ENCODE data around the gene POT1. TPM values are rescaled to one million over a fixed set of nuclear protein-coding genes. Genes with fewer than 3 reads are reported as not detected.

Gene POT1
- total RNA-seq, 4 donors from 2014 or later, result 7.4 to 30.0 (median 16.2) TPM

GRCh38 chr7:124924906-124925305, 4.7 kb downstream of the POT1 start:
- peaks cover 7% of the 10 kb centered on the region for H3K4me1 ChIP-seq
- H3K27ac ChIP-seq, result no peak overlapping the region
- H3K4me3 ChIP-seq, result no peak overlapping the region
- no peaks in the 10 kb centered on the region for H3K36me3 ChIP-seq
- no peak for DNase-seq (ENCODE audit: low spot score in 2 of 2)
- TF ChIP-seq CTCF (IDR thresholded peaks at IDR 0.05) (no peak), POLR2A (IDR thresholded peaks at IDR 0.05) (no peak), EP300 (IDR thresholded peaks at IDR 0.05) (no peak), POLR2AphosphoS5 (IDR thresholded peaks at IDR 0.05) (no peak)
- no peaks in the 10 kb centered on the region for H3K27me3 ChIP-seq
- H3K9me3 ChIP-seq, result no peaks in the 10 kb centered on the region

- Histone ChIP-seq H3K36me3 (no peaks in the 10 kb centered on the region), H3K4me1 (no peaks in the 10 kb centered on the region), H3K27me3 (no peaks in the 10 kb centered on the region), H3K9me3 (no peaks in the 10 kb centered on the region), H3K4me3 (no peak overlapping the region), H3K27ac (no peak overlapping the region)
- DNase-seq (ENCODE audit: low spot score in 2 of 2), result no peak
- no peak for TF ChIP-seq EP300 (IDR thresholded peaks at IDR 0.05)
- TF ChIP-seq POLR2A (IDR thresholded peaks at IDR 0.05), result no peak
- TF ChIP-seq POLR2AphosphoS5 (IDR thresholded peaks at IDR 0.05), result no peak
- no peak for TF ChIP-seq CTCF (IDR thresholded peaks at IDR 0.05)
Observed at GRCh38 chr7:124922200-124922599, 7.4 kb downstream of the POT1 start.

- no peaks in the 10 kb centered on the region for H3K4me1 ChIP-seq
- TF ChIP-seq POLR2A (IDR thresholded peaks at IDR 0.05), result no peak
- TF ChIP-seq CTCF (IDR thresholded peaks at IDR 0.05), result no peak
- no peak for TF ChIP-seq POLR2AphosphoS5 (IDR thresholded peaks at IDR 0.05)
- TF ChIP-seq EP300 (IDR thresholded peaks at IDR 0.05), result no peak
- DNase-seq (ENCODE audit: low spot score in 2 of 2), result no peak
- no peak overlapping the region for H3K27ac ChIP-seq
- WGBS, result 100% methylated on average over 2 of the region's 2 CpGs
- no peaks in the 10 kb centered on the region for H3K9me3 ChIP-seq
- H3K27me3 ChIP-seq, result no peaks in the 10 kb centered on the region
- no peaks in the 10 kb centered on the region for H3K36me3 ChIP-seq
- H3K4me3 ChIP-seq, result no peak overlapping the region
Observed at GRCh38 chr7:124919841-124920240, 9.8 kb downstream of the POT1 start.

- Histone ChIP-seq H3K9me3 (no peaks in the 10 kb centered on the region), H3K27me3 (no peaks in the 10 kb centered on the region), H3K36me3 (peaks cover under 1% of the 10 kb centered on the region), H3K27ac (no peak overlapping the region), H3K4me1 (no peaks in the 10 kb centered on the region), H3K4me3 (no peak overlapping the region)
- WGBS, result 88% methylated on average over 3 of the region's 3 CpGs
- TF ChIP-seq EP300 (IDR thresholded peaks at IDR 0.05) (no peak), CTCF (IDR thresholded peaks at IDR 0.05) (no peak), POLR2A (IDR thresholded peaks at IDR 0.05) (no peak), POLR2AphosphoS5 (IDR thresholded peaks at IDR 0.05) (no peak)
- no peak for DNase-seq (ENCODE audit: low spot score in 2 of 2)
Observed at GRCh38 chr7:124918662-124919061, 11.0 kb downstream of the POT1 start.

GRCh38 chr7:124915242-124915641, 14.4 kb downstream of the POT1 start:
- TF ChIP-seq EP300 (IDR thresholded peaks at IDR 0.05) (no peak), CTCF (IDR thresholded peaks at IDR 0.05) (no peak), POLR2A (IDR thresholded peaks at IDR 0.05) (no peak)
- no peaks in the 10 kb centered on the region for H3K9me3 ChIP-seq

More at GRCh38 chr7:124915242-124915641, 14.4 kb downstream of the POT1 start:
- H3K4me3 ChIP-seq, result no peak overlapping the region
- H3K27ac ChIP-seq, result no peak overlapping the region
- WGBS, result 91% methylated on average over 1 of the region's 1 CpG
- no peak for DNase-seq (ENCODE audit: low spot score in 2 of 2)
- H3K27me3 ChIP-seq, result no peaks in the 10 kb centered on the region
- H3K4me1 ChIP-seq, result no peaks in the 10 kb centered on the region
- peaks cover 5% of the 10 kb centered on the region for H3K36me3 ChIP-seq

Measured in suprapubic skin (tissue), 4 donors.